Liver (tissue), 2 donors: ENCODE data around the gene SPACDR.
"Not testable (repeated sequence)": the region's sequence is repeated elsewhere in the genome, so short reads cannot be mapped to it uniquely, and the experiment has no call there.

Source experiments
- MAX ChIP-seq: IDR thresholded peaks from 2 replicates; pipeline ENCODE4 v1.6.1; 2016; ENCODE audit warnings: antibody characterized with exemption
- ZBTB33 ChIP-seq: IDR thresholded peaks from 2 replicates; pipeline ENCODE4 v1.6.1; 2016; ENCODE audit warnings: antibody characterized with exemption
- TF ChIP-seq, protein P1 (sequence below): fragments of 150-350 bp; IDR thresholded peaks from 2 replicates; pipeline ENCODE4 v1.5.1; 2017; ENCODE audit warnings: improper control_type of control experiment, low read depth, low read length; ENCODE audit not compliant: missing input control
- donor health status: healthy.

DNA sequence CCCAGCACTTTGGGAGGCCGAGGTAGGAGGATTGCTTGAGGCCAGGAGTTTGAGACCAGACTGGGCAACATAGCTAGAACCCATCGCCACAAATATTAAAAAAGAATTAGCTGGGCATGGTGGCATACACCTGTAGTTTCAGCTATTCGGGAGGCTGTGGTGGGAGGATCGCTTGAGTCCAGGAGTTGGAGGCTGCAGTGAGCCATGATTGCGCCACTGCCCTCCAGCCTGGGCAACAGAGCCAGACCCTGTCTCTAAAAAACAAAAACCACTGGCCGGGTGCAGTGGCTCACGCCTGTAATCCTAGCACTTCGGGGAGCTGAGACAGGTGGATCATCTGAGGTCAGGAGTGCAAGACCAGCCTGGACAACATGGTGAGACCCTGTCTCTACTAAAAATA, 10.2 kb downstream of the SPACDR start:
- TF ChIP-seq, protein P1, sequence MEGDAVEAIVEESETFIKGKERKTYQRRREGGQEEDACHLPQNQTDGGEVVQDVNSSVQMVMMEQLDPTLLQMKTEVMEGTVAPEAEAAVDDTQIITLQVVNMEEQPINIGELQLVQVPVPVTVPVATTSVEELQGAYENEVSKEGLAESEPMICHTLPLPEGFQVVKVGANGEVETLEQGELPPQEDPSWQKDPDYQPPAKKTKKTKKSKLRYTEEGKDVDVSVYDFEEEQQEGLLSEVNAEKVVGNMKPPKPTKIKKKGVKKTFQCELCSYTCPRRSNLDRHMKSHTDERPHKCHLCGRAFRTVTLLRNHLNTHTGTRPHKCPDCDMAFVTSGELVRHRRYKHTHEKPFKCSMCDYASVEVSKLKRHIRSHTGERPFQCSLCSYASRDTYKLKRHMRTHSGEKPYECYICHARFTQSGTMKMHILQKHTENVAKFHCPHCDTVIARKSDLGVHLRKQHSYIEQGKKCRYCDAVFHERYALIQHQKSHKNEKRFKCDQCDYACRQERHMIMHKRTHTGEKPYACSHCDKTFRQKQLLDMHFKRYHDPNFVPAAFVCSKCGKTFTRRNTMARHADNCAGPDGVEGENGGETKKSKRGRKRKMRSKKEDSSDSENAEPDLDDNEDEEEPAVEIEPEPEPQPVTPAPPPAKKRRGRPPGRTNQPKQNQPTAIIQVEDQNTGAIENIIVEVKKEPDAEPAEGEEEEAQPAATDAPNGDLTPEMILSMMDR, result not testable (repeated sequence)
- not testable (repeated sequence) for TF ChIP-seq MAX, ZBTB33
